ENCODE results near the gene TXN2. TPM values are rescaled to one million over a fixed set of nuclear protein-coding genes. Genes with fewer than 3 reads are reported as not detected.

Gene TXN2
- total RNA-seq, 1 experiment from 2014 or later: 58.6 TPM

GRCh38 chr22:36470162-36470993 is 11.1 kb downstream of the TXN2 start:
- peak; percentile 97 for TF ChIP-seq CTCF (conservative IDR thresholded peaks at IDR 0.05)
- Histone ChIP-seq H4K8ac (replicated peaks; ENCODE audit: insufficient read length, low read depth, low read length) (no peak overlapping the region), H2AK5ac (ENCODE audit: insufficient read length, low read length) (no peak overlapping the region), H4K91ac (ENCODE audit: insufficient read length, low read depth, low read length) (no peak overlapping the region), H3K4me1 (ENCODE audit: insufficient read depth, low read length) (no peaks in the 10 kb centered on the region), H2BK12ac (ENCODE audit: insufficient read length, low read depth, low read length) (no peak overlapping the region), H2BK120ac (ENCODE audit: low read depth, low read length, poor library complexity, severe bottlenecking) (no peak overlapping the region), H3K27ac (ENCODE audit: insufficient read length, low read depth, low read length) (no peak overlapping the region), H3K56ac (ENCODE audit: insufficient read length, low read depth, low read length) (no peak overlapping the region), H3K4ac (ENCODE audit: low read depth, low read length) (no peak overlapping the region), H3T11ph (ENCODE audit: low read length) (no peak overlapping the region), H3K79me2 (ENCODE audit: insufficient read depth, low read length) (no peaks in the 10 kb centered on the region), H3K23me2 (ENCODE audit: insufficient read length, low read depth, low read length, poor library complexity, severe bottlenecking) (no peaks in the 10 kb centered on the region), H2BK5ac (ENCODE audit: insufficient read length, low read length) (no peak overlapping the region), H3K27me3 (ENCODE audit: insufficient read depth, low read length) (no peaks in the 10 kb centered on the region), H2BK20ac (ENCODE audit: low read depth, low read length, poor library complexity, severe bottlenecking) (no peak overlapping the region), H3K9me3 (ENCODE audit: control insufficient read depth, low read depth, low read length) (no peaks in the 10 kb centered on the region), H3K14ac (ENCODE audit: insufficient read depth, low read length) (peak overlapping the region; percentile 96), H3K79me1 (ENCODE audit: insufficient read depth, low read depth, low read length, poor library complexity, severe bottlenecking) (no peaks in the 10 kb centered on the region), H3K18ac (ENCODE audit: insufficient read length, low read depth, low read length) (peak overlapping the region; percentile 98), H2BK15ac (ENCODE audit: low read depth, low read length) (0 out of 2 replicates have a peak overlapping the region, but pooled peaks have one; percentile 95), H4K20me1 (ENCODE audit: control insufficient read depth, insufficient read depth, insufficient read length) (no peaks in the 10 kb centered on the region), H3K4me2 (ENCODE audit: insufficient read depth, insufficient read length, low read length) (no peak overlapping the region), H3K23ac (ENCODE audit: insufficient read length, low read depth, low read length) (no peak overlapping the region), H4K5ac (ENCODE audit: insufficient read length, low read depth, low read length) (peak overlapping the region; percentile 66), H3K9ac (ENCODE audit: extremely low read depth, insufficient read length, low read length) (no peak overlapping the region), H2AFZ (ENCODE audit: low read length) (no peak overlapping the region)
- DNase-seq: peak; percentile 89
- no peak overlapping the region for H3K4me3 Mint-ChIP-seq
- peak overlapping the region; percentile 60 to 92 (median 83); a peak in 4 of 7 replicates for H3K27ac Mint-ChIP-seq
- H3K9me3 Mint-ChIP-seq: no peaks in the 10 kb centered on the region
- no CpG with 5 or more reads among the region's 14 CpGs for WGBS (ENCODE audit: extremely low coverage, insufficient read length, low lambda C conversion rate)
- H3K4me1 Mint-ChIP-seq: peaks cover 4% of the 10 kb centered on the region in 2 experiments; a peak in 3 of 4 replicates
- H3K36me3 Mint-ChIP-seq (ENCODE audit: insufficient read depth in 1 of 3, low read depth in 3 of 3): peaks cover 0 to 36% (median 35%) of the 10 kb centered on the region in 3 experiments; a peak in 5 of 7 replicates
- no peaks in the 10 kb centered on the region for H3K27me3 Mint-ChIP-seq (ENCODE audit: low read depth)
